Stimulated activated CD8-positive, alpha-beta memory T cell treated with anti-CD3 and anti-CD28 coated beads, Interleukin-7, amount 100 ng/mL, for 4 hours (primary cell): ENCODE results near the gene MAML1.

ENCODE experiments used
- DNase-seq, 2 donors: peaks; one replicate each; pipeline ENCODE4 v3.0.0-alpha.2; 2020; ENCODE audit warnings: low read depth in 2 of 2

MAML1 gene

DNA sequence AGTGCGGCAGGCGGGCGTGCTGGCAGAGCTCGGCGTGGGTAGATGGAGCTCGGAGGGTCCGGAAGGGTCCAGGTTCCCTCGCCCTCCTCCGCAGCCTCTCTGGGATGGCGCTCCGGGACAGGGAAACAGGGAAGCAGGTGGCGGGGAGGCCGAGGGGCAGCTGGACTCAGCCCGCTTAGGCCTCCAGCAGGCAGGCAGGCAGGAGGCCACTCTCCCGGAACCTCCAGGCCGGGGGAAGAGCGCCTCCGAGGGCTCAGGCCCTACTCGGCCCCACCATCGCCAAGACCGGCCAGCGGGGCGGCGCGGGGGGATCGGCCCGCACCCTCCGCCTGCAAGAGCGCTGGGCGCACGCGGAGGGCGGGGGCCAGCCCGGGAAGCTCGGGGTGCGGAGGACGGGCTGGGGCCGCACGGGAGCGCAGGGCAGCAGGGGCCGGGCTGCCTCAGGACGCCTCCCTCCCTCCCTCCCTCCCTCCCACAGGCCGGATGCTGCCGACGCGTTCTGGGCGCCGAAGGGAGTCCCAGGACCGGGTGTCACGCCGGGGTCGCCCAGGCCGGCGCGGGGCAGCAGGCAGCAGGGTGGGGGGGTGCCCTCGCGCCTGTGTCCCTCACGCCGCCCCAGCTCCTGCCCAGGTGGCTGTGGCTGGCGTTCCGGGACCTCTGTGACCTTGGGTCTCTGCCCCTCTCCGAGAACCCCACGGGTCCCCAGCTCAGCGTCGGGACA, 73.1 kb downstream of the MAML1 start:
- DNase-seq = peak in 1 of 2 donors; percentile 31

DNA sequence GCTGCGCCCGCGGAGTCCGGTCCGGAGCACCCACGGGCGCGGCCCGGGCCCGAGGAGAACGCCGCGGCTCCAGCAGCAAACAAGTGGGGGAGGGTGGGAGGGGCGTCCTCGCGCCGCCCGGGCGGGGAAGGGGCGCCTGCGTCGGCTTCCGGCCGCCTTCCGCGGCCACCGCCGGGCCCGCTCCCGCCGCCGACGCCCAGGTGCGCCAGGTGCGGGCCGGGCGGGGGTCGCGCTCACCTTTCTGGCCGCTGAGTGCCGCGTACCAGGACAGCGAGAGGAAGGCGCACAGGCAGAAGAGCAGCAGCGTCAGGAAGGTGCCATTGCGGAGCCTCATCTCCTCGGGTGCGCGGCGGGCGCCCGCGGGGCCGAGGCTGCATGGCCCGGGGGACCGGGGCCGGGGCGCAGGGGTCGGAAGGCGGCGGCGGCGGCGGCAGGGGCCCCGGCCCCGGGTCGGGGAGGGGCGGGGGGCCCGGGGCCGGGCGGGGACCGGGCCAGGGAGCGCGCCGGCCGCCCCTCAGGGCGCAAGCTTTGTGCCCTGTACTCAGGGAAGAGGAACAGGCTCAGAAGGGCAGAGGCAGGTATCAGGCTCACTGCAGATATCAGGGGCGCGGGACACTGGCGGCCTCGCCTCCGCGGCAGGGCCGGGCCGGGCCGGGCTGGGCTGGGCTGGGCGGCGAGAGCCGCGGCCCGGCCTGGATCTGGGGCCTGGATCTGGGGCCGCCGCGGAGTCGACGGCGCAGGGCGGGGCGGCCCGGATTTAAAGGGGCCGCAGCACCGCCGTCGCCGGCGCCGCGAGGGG, 73.8 kb downstream of the MAML1 start, which contains the start of gene MGAT4B:
Gene MGAT4B, minus strand, starts transcription at position 617 of the 799 bp plus-strand sequence. Its CDS starts 283 bp downstream, at position 334.
- peak in 1 of 2 donors; percentile 50 for DNase-seq

DNA sequence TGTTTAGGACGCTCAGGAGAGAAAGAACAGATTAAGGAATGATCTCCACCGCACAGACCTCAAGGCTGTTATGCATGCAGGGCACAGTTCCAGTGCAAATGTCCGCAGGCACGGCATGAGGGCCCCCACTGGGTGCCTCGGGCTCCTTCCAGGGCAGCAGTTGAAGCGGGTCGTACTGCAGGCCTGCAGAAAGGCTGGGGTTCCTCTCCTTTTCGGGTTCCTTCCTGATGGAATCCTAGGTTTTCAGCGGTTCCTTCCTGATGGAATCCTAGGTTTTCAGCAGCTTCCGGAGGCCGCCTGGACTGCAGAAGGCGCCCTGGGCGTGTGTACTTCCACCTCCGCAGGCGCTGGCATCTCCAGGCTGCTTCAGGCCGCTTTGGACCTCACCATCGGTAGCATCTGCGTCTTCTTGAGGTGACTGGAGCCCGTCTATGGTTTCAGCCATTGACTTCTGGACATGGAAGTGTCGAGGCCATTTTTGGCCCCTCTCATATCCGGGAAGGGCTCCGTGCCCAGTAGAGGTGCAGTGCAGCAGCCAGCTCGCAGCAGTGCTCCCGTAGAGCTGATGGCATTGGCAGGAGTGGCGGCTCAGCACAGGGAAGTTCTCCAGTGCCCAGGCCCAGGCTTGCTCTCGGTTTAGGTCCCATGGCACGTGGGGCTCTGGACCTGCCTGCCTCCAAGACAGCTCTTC, 79.7 kb downstream of the MAML1 start:
- no peak for DNase-seq

GRCh38 chr5:179812997-179813607, 80.5 kb downstream of the MAML1 start:
- no peak for DNase-seq

DNA sequence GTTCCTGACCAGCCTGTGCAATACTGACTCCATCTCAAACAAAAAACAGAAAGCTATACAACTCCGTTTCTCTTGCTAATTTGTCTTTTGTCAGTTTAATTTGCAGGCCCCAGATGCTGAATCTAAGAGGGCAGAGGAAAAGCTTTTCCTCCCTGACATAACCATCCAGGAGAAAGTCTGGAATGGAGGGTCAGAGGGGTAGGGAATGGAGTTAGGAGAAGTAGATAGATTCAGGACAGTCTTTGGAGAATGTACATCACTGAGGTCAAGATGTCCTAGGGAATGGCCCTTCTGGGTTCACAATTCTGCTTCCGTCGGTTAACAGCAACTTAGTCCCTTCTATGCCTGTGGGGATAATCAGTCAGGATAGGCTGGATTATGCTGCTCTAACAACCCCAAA, 81.5 kb downstream of the MAML1 start:
- no peak for DNase-seq

- DNase-seq = no peak
Measured at GRCh38 chr5:179815491-179816249, 83.0 kb downstream of the MAML1 start.

DNA sequence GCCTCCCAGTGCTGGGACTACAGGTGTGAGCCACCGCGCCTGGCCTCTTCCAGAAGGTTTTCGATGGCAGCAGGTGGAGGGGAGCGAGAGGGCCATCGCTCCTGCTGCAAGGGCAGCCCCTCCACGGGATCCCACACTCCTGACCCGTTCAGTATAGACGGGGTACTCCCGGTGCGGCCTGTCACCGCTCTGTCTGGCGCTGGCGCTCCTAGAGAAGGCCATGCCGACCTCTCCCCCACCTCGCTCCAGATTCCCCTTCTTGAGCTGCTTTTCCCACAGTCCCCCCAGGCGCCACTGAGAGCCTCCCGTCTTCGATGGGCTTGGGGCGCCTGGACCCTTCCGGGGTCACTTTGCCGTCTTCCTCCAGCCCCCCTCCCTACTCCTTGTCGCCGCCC, 83.8 kb downstream of the MAML1 start:
- no peak for DNase-seq

DNA sequence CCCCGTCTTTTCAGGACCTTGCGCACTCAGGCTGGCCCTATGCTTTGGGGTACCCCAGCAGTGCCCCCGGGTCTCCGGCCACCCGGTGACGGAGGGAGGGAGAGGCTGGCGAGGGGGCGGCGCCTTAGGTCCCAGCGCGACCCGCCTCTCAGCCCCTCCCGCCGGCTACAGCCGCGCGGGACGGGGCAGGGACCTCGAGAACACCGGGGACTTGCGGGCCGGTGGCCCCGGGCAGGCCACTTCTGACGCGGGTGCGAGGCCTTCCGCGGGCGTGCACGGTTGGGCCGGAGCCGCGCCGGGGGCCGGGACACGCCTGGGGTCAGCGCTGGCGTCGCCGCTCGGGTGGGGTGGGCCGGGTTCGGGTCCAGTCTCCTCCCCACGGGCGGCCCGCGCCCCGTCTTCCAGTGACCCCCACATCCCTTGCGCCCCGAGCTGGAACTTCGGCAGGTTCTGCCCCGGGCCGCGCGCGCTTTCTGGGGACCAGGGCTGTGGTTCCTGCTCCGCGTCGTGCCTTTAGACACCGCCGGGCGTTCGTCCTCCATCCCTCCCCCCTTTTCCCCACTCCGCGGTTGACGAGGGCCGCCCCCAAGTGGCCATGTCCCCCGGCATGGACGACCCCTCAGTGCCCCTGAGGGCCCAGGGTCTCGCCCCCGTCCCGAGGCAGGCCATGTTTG, 84.3 kb downstream of the MAML1 start:
- no peak for DNase-seq

DNA sequence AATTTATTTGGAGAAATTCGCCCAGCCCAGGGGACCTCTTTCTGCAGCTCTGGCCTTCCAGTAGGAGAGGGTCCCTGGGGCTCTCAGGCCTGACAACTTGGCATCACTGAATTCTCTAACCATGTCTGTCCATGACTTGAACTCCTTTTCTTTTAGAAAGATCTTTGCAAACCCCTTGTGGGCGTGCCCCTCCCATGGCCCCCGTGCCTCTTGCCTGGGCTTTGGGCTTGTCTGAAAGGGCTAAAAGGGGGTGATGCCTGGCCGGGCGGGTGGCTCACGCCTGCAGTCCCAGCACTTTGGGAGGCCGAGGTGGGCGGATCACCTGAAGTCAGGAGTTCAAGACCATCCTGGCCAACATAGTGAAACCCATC, 84.8 kb downstream of the MAML1 start:
- DNase-seq = no peak

DNA sequence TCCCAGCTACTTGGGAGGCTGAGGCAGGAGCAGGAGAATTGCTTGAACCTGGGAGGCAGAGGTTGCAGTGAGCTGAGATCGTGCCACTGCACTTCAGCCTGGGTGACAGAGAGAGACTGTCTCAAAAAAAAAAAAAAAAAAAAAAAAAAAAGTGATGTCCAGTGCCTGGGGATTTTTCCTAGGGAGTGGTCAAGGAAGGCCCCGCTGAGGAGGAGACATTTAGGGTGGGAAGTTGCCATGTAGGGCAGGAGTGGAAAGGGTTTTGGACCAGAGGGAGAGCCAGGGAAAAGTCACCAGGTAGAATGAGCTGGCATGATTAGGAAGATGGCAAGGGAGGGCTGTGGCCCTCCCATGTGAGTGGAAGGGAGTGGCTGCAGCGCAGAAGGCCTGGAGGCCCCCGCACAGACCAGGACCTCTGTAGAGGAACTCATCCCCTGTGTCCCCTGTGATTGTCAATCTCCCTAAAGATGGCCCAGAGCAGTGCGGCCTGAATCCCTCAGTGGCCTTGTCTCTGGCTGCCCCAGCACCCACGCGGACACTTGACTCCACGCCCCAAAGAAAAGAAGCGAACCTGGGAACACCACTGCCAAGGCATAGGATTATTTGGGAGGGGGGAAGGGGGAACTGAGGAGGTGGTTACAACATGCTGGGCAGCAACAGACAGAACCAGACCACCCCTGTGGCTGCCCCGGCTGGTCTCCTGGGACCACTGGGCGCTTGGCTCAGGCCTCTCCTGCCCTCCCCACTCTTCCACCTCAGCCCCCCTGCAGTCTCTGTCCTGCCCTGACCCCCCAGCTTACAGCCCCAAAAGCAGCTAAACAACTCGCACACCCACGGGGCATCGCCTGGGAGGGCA, 85.5 kb downstream of the MAML1 start:
- no peak for DNase-seq

GRCh38 chr5:179818746-179819295, 86.2 kb downstream of the MAML1 start:
- peak; percentile 73 to 85 for DNase-seq

- DNase-seq = peak in 1 of 2 donors; percentile 45
Measured at GRCh38 chr5:179819296-179820126, 86.9 kb downstream of the MAML1 start.

- DNase-seq = no peak
Measured at GRCh38 chr5:179820127-179820482, 87.5 kb downstream of the MAML1 start.

GRCh38 chr5:179820483-179821297, 88.1 kb downstream of the MAML1 start, which contains the start of gene SQSTM1:
Gene SQSTM1 (plus strand): TSS chr5:179820905. CDS start chr5:179820937, 32 bp downstream.
- DNase-seq = peak; percentile 44 to 78

DNA sequence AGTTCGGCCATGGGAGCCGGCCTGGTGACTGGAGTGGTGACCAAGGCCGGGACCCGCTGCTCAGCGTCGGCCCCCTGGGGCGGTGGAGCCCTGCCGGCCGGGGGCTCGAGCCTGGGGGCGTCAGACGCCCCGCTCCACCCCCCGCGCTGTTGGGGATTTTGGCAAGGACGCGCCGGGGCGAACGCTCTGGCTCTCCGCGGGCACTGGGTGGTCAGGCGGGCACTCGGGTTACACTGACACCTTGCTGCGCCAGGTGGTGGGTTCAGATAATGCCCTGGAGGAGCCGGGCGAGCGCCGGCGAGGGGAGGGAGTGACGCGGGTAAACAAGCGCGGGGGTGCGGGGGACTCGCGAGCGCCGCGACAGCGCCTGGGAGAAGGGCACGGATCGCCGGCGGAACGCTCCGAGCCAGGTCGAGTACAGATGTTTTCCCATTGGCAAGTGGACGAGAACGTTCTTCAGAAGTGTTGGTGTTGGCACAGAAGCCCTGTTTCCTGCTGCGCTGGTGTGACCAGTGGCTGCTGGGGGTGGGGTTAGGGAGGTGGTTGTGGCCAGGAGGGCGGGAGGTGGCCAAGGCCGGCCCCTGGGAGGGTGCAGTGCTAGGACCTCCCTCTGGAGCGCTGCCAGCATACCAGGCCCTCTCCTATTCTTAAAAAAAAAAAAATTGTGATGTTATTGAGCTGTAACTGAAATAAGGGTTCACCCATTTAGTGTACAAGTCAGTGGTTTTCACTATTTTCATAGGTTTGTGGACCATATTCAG, 88.9 kb downstream of the MAML1 start:
- DNase-seq = peak; percentile 66 to 79

- no peak for DNase-seq
Measured at GRCh38 chr5:179822059-179822432, 89.4 kb downstream of the MAML1 start.

GRCh38 chr5:179822444-179822990, 89.9 kb downstream of the MAML1 start:
- no peak for DNase-seq
